ENCODE data around the gene NDUFS2. TPM values are rescaled to one million over a fixed set of nuclear protein-coding genes. Genes with fewer than 3 reads are reported as not detected.
A peak's percentile ranks its signal among the peaks of the same experiment; 100 is the strongest.

Gene NDUFS2
- total RNA-seq, 4 donors from 2014 or later, result 73.0 to 118 (median 103) TPM

- H3K4me1 ChIP-seq, result peaks cover 5 to 63% (median 36%) of the 10 kb centered on the region in 4 donors
- peak overlapping the region in 3 of 4 donors; percentile 62 to 98 (median 97) for H3K27ac ChIP-seq
- WGBS, 2 donors, result 45 to 48% methylated on average over 13 to 14 of the region's 15 CpGs
- peaks cover 0 to 17% (median 0%) of the 10 kb centered on the region in 3 donors for H3K36me3 ChIP-seq
- TF ChIP-seq, protein P1, sequence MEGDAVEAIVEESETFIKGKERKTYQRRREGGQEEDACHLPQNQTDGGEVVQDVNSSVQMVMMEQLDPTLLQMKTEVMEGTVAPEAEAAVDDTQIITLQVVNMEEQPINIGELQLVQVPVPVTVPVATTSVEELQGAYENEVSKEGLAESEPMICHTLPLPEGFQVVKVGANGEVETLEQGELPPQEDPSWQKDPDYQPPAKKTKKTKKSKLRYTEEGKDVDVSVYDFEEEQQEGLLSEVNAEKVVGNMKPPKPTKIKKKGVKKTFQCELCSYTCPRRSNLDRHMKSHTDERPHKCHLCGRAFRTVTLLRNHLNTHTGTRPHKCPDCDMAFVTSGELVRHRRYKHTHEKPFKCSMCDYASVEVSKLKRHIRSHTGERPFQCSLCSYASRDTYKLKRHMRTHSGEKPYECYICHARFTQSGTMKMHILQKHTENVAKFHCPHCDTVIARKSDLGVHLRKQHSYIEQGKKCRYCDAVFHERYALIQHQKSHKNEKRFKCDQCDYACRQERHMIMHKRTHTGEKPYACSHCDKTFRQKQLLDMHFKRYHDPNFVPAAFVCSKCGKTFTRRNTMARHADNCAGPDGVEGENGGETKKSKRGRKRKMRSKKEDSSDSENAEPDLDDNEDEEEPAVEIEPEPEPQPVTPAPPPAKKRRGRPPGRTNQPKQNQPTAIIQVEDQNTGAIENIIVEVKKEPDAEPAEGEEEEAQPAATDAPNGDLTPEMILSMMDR (IDR thresholded peaks at IDR 0.05), result peak; percentile 78 to 90 (median 84)
- peak in 1 of 2 donors; percentile 33 for TF ChIP-seq EP300 (IDR thresholded peaks at IDR 0.05)
- TF ChIP-seq POLR2A (IDR thresholded peaks at IDR 0.05), result no peak
- H3K9me3 ChIP-seq, result no peaks in the 10 kb centered on the region
- no peaks in the 10 kb centered on the region for H3K27me3 ChIP-seq
- DNase-seq (ENCODE audit: low spot score in 2 of 2), result peak in 1 of 2 donors; percentile 71
- H3K4me3 ChIP-seq, result no peak overlapping the region
Observed at GRCh38 chr1:161192476-161193465, 9.4 kb upstream of the NDUFS2 start.

DNA sequence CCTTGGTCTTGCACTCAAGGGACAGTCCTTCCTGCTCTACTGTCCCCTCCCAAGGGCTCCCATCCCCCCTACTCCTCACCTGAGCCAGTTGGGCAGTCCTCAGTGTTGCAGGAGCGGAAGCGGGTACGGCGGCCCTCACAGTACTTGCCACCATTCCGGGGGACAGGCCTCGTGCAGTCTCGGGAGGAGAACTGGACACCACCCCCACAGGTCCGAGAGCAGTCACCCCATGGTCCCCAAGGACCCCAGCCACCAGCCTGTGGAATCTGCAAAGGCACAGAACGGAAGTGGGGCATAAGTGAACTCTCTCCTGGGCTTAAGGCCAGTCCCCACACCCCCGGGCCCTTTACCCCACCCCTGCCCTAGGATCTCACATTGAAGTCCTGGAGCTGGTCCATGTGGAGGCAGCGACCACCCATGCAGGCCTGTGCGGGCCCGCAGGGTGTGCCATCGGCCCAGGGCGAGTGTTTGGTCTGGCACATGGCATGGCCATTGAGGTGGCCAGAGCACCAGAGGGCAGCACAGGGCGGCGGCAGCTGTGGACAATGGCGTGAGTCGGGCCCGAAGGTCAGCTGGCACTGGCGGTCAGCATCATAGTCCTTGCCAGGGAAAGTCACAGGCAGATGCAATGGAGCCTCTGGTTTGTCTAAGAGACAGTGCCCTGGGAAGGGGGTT lies 8.5 kb upstream of the NDUFS2 start:
- H3K27me3 ChIP-seq, result no peaks in the 10 kb centered on the region
- H3K9me3 ChIP-seq, result no peaks in the 10 kb centered on the region
- WGBS, 2 donors, result 46 to 60% methylated on average over 12 to 16 of the region's 21 CpGs
- H3K4me1 ChIP-seq, result peaks cover 7 to 72% (median 45%) of the 10 kb centered on the region in 4 donors
- peak overlapping the region in 1 of 4 donors; percentile 13 for H3K4me3 ChIP-seq
- H3K27ac ChIP-seq, result peak overlapping the region in 3 of 4 donors; percentile 62 to 98 (median 97)
- no peak for DNase-seq (ENCODE audit: low spot score in 2 of 2)
- TF ChIP-seq, protein P1 (IDR thresholded peaks at IDR 0.05), result peak; percentile 19 to 58 (median 42)
- TF ChIP-seq EP300 (IDR thresholded peaks at IDR 0.05) (peak in 1 of 2 donors; percentile 43), POLR2A (IDR thresholded peaks at IDR 0.05) (no peak)
- peaks cover 0 to 17% (median 0%) of the 10 kb centered on the region in 3 donors for H3K36me3 ChIP-seq

DNA sequence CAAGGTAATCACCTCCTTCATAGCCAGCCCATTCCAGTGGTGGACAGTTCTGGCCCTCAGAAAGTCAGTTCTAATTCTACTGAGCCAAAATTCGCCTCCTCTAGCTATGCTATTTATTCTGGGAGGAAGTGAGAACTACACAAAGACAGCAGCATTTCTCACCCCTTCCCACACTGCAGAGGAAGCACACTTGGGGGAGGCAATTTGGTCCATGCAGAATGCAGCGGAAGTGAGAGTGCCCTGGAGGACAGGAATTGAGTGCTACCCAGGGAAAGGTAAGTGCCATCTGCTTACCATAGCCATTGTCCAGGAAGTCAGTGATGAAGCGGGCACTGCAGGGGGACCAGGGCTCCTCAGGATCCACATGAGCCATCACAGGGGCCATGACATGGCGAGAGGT lies 7.0 kb upstream of the NDUFS2 start:
- Histone ChIP-seq H3K9me3 (no peaks in the 10 kb centered on the region), H3K27me3 (no peaks in the 10 kb centered on the region), H3K4me1 (peaks cover 7 to 87% (median 59%) of the 10 kb centered on the region in 4 donors), H3K4me3 (peak overlapping the region in 1 of 4 donors; percentile 50), H3K27ac (peak overlapping the region in 3 of 4 donors; percentile 38 to 98 (median 97)), H3K36me3 (peaks cover 0 to 17% (median 0%) of the 10 kb centered on the region in 3 donors)
- no peak for DNase-seq (ENCODE audit: low spot score in 2 of 2)
- 72 to 77% methylated on average over 4 of the region's 4 CpGs for WGBS, 2 donors
- TF ChIP-seq, protein P1 (IDR thresholded peaks at IDR 0.05), result no peak
- peak in 1 of 2 donors; percentile 33 for TF ChIP-seq EP300 (IDR thresholded peaks at IDR 0.05)

DNA sequence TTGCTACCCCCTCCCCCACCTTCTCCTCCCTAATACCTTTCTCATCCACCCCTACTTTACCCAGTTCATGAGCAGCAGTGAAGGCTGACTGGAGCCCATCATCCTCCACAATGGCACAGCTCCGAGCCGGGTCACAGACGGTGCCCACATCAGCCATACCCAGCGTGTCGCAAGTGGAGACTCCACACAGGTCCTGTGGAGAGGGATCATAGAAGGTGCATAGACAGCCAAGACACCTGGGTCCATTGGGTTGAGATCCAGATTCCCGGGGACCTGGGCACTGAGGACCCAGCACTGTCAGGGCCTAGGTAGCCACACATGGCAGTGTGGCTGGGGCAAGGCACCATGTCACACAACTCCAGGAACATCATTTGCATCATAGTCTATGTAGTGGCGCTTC lies 6.1 kb upstream of the NDUFS2 start:
- peaks cover 7 to 89% (median 68%) of the 10 kb centered on the region in 4 donors for H3K4me1 ChIP-seq
- peak overlapping the region in 2 of 4 donors; percentile 1 to 50 for H3K4me3 ChIP-seq

More for the DNA sequence above, 6.1 kb upstream of the NDUFS2 start:
- no peak for DNase-seq (ENCODE audit: low spot score in 2 of 2)
- peaks cover 0 to 10% (median 0%) of the 10 kb centered on the region in 3 donors for H3K36me3 ChIP-seq
- H3K9me3 ChIP-seq, result no peaks in the 10 kb centered on the region
- H3K27ac ChIP-seq, result peak overlapping the region in 3 of 4 donors; percentile 95 to 98 (median 97)
- WGBS, 2 donors, result 79 to 94% methylated on average over 6 to 7 of the region's 7 CpGs
- TF ChIP-seq EP300 (IDR thresholded peaks at IDR 0.05) (no peak), POLR2A (IDR thresholded peaks at IDR 0.05) (no peak)
- TF ChIP-seq, protein P1 (IDR thresholded peaks at IDR 0.05), result no peak
- H3K27me3 ChIP-seq, result no peaks in the 10 kb centered on the region

Measured in tibial nerve (tissue), 4 donors.